NCI-H128 (cell line): ENCODE results near the gene MID2.
A peak's percentile ranks its signal among the peaks of the same experiment; 100 is the strongest.
"Not testable (repeated sequence)": the region's sequence is repeated elsewhere in the genome, so short reads cannot be mapped to it uniquely, and the experiment has no call there.

Experiments used
- DNase-seq: peaks from one replicate; lab custom pipeline; 2025; ENCODE audit not compliant: unreplicated experiment; lab: John Stamatoyannopoulos, UW

Gene MID2

GRCh38 chrX:107825698-107826237, at the start of gene MID2:
TSS of gene MID2 (plus strand) at chrX:107825866. CDS start at chrX:107826427, 561 bp downstream.
- DNase-seq = peak; percentile 1

- DNase-seq = peak; percentile 44
Measured at GRCh38 chrX:107776649-107777535, 48.8 kb upstream of the MID2 start.

GRCh38 chrX:107777536-107777832, 48.2 kb upstream of the MID2 start, which contains the start of gene NCBP2L:
TSS of gene NCBP2L (plus strand) at chrX:107777733. CDS start at chrX:107794221, 16,488 bp downstream.
- DNase-seq = no peak

GRCh38 chrX:107780525-107780924, 45.1 kb upstream of the MID2 start:
- no peak for DNase-seq

- DNase-seq = no peak
Measured at GRCh38 chrX:107787827-107788226, 37.8 kb upstream of the MID2 start.

- DNase-seq = no peak
Measured at GRCh38 chrX:107804427-107804826, 21.2 kb upstream of the MID2 start.

- no peak for DNase-seq
Measured at GRCh38 chrX:107805179-107805578, 20.5 kb upstream of the MID2 start.

- not testable (repeated sequence) for DNase-seq
Measured at GRCh38 chrX:107810053-107810452, 15.6 kb upstream of the MID2 start.

GRCh38 chrX:107818900-107819521, 6.7 kb upstream of the MID2 start:
- no peak for DNase-seq

- no peak for DNase-seq
Measured at GRCh38 chrX:107823042-107823441, 2.6 kb upstream of the MID2 start.

GRCh38 chrX:107823456-107823855, 2.2 kb upstream of the MID2 start:
- DNase-seq = no peak

GRCh38 chrX:107826238-107827029, 768 bp downstream of the MID2 start:
- peak; percentile 2 for DNase-seq

- no peak for DNase-seq
Measured at GRCh38 chrX:107827030-107827831, 1.6 kb downstream of the MID2 start.

GRCh38 chrX:107827852-107828251, 2.2 kb downstream of the MID2 start:
- DNase-seq = no peak

GRCh38 chrX:107829878-107830277, 4.2 kb downstream of the MID2 start:
- no peak for DNase-seq

- no peak for DNase-seq
Measured at GRCh38 chrX:107831071-107831730, 5.5 kb downstream of the MID2 start.

- no peak for DNase-seq
Measured at GRCh38 chrX:107834275-107835201, 8.9 kb downstream of the MID2 start.

- DNase-seq = no peak
Measured at GRCh38 chrX:107836958-107837357, 11.3 kb downstream of the MID2 start.

- DNase-seq = no peak
Measured at GRCh38 chrX:107840971-107841370, 15.3 kb downstream of the MID2 start.
